BLaER1 treated with 17β-estradiol and CSF1 and Interleukin-3, amounts not matched to agents 10 nM and 100 nM (cell line): ENCODE results near the gene RNF146.
"Not testable (repeated sequence)": the region's sequence is repeated elsewhere in the genome, so short reads cannot be mapped to it uniquely, and the experiment has no call there.

ENCODE experiments used
- H3K27ac ChIP-seq, 11 experiments: shearing (Covaris generic); formaldehyde crosslinking; 2 replicates each; pipeline ENCODE4 v1.8.1; 2022
- H3K27me3 ChIP-seq, 11 experiments: shearing (Covaris generic); formaldehyde crosslinking; 2 replicates each; pipeline ENCODE4 v1.8.1; 2022
- H3K36me3 ChIP-seq, 11 experiments: shearing (Covaris generic); formaldehyde crosslinking; 2 replicates each; pipeline ENCODE4 v1.8.1; 2022
- H3K4me1 ChIP-seq, 10 experiments: shearing (Covaris generic); formaldehyde crosslinking; 2 replicates each; pipeline ENCODE4 v1.8.1; 2022
- H3K4me2 ChIP-seq, 11 experiments: shearing (Covaris generic); formaldehyde crosslinking; 2 replicates each; pipeline ENCODE4 v1.8.1; 2022
- H3K4me3 ChIP-seq, 10 experiments: shearing (Covaris generic); formaldehyde crosslinking; 2 replicates each; pipeline ENCODE4 v1.8.1; 2022
- H3K9ac ChIP-seq, 11 experiments: shearing (Covaris generic); formaldehyde crosslinking; 2 replicates each; pipeline ENCODE4 v1.8.1; 2022
- H3K9me3 ChIP-seq, 11 experiments: shearing (Covaris generic); formaldehyde crosslinking; replicated peaks in 1 of 11; 2 replicates each; pipeline ENCODE4 v1.8.1; 2022
- H4K20me1 ChIP-seq, 11 experiments: shearing (Covaris generic); formaldehyde crosslinking; 2 replicates each; pipeline ENCODE4 v1.8.1; 2022
- Cebpa-rat ChIP-seq, 11 experiments: shearing (Covaris generic); IDR thresholded peaks; 2 replicates each; pipeline ENCODE4 v1.8.1; 2022

Gene RNF146

DNA sequence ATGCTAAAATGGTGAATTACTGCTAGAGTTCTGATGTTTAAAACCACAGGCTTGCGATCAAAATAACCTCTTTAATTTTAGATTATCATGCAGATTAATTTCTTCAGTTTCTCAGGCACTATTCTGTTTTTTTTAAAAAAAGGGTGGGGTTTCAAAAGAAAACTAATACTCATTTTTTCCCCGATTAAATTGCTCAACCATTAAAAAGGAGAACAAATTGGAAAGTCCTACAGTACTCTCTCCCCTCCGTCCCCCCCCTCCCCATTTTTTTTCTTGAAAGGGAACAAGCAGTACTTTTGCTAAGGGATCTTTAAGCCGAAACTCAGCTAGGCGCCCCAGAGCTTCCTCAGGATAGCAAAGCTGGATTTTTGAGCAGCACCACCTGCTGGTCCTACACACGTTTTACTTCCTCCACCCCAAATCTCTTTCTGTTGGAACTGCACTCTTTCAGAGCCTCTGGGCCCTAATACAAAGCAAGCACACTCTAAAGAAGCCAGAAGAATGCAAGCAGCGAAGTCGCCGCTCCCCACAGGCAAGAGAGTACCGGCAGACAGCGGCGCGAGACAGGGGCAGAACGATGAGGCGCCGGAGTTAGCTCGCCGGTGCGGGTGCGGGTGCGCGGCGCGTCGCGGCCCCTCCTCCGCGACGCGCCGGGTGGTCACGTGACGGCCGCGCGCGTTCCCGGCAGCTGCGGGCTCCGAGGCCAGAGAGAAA, at the start of gene RNF146:
RNF146 (plus strand) TSS at position 687 of the 714 bp plus-strand sequence. CDS start 13,475 bp downstream, outside the sequence.
- Histone ChIP-seq H3K9me3 (no peaks in the 10 kb centered on the region), H3K27me3 (no peaks in the 10 kb centered on the region), H3K9ac (peak within 1 kb of the TSS; percentile 95 to 99 (median 98)), H3K27ac (peak within 1 kb of the TSS; percentile 93 to 99 (median 97)), H3K36me3 (peaks cover 0 to 9% (median 0%) of the 10 kb centered on the region in 11 experiments; a peak in 4 of 22 replicates), H3K4me1 (peaks cover 10 to 43% (median 24%) of the 10 kb centered on the region in 10 experiments), H4K20me1 (peaks cover 8 to 35% (median 18%) of the 10 kb centered on the region in 11 experiments; a peak in 12 of 22 replicates), H3K4me3 (peak within 1 kb of the TSS; percentile 74 to 96 (median 88)), H3K4me2 (peak within 1 kb of the TSS; percentile 76 to 92 (median 83))
- no peak for TF ChIP-seq Cebpa-rat (IDR thresholded peaks at IDR 0.05)

GRCh38 chr6:127219869-127220268, 46.8 kb upstream of the RNF146 start:
- H3K9ac ChIP-seq, result no peak overlapping the region
- no peaks in the 10 kb centered on the region for H4K20me1 ChIP-seq
- peaks cover 0 to 2% (median 0%) of the 10 kb centered on the region in 11 experiments; a peak in 3 of 22 replicates for H3K9me3 ChIP-seq
- no peaks in the 10 kb centered on the region for H3K4me1 ChIP-seq
- H3K27me3 ChIP-seq, result no peaks in the 10 kb centered on the region
- H3K36me3 ChIP-seq, result no peaks in the 10 kb centered on the region
- TF ChIP-seq Cebpa-rat (IDR thresholded peaks at IDR 0.05), result no peak
- no peak overlapping the region for H3K4me3 ChIP-seq
- no peak overlapping the region for H3K4me2 ChIP-seq
- no peak overlapping the region for H3K27ac ChIP-seq

GRCh38 chr6:127221201-127221600, 45.5 kb upstream of the RNF146 start:
- no peak for TF ChIP-seq Cebpa-rat (IDR thresholded peaks at IDR 0.05)
- Histone ChIP-seq H3K4me1 (no peaks in the 10 kb centered on the region), H3K27me3 (no peaks in the 10 kb centered on the region), H3K9me3 (no peaks in the 10 kb centered on the region), H3K9ac (no peak overlapping the region), H3K4me2 (no peak overlapping the region), H3K27ac (no peak overlapping the region), H3K4me3 (no peak overlapping the region), H3K36me3 (no peaks in the 10 kb centered on the region), H4K20me1 (no peaks in the 10 kb centered on the region)

DNA sequence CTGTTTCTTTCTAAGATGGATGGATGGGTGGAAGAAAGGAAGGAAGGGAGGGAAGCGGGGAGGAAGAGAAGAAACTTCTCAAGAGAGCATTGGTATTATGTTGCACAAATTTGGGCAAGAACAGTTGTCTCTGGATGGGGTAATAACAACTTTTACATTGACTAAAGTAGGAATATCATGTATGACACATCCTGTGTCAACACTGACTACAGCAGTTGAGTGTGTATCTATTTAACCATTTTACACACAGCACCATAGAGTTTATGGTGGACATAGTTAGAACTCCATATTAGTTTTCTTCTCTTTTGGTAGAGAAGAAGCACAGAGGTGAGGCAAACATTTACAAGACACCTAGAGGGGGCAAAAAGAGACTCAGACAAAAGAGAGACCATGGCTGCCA, 44.2 kb upstream of the RNF146 start:
- H3K9ac ChIP-seq, result no peak overlapping the region
- H3K27ac ChIP-seq, result no peak overlapping the region
- H3K4me2 ChIP-seq, result no peak overlapping the region
- no peaks in the 10 kb centered on the region for H4K20me1 ChIP-seq
- no peaks in the 10 kb centered on the region for H3K9me3 ChIP-seq
- H3K36me3 ChIP-seq, result no peaks in the 10 kb centered on the region
- no peaks in the 10 kb centered on the region for H3K4me1 ChIP-seq
- no peak overlapping the region for H3K4me3 ChIP-seq
- no peaks in the 10 kb centered on the region for H3K27me3 ChIP-seq
- no peak for TF ChIP-seq Cebpa-rat (IDR thresholded peaks at IDR 0.05)

GRCh38 chr6:127225497-127225896, 41.2 kb upstream of the RNF146 start:
- no peak overlapping the region for H3K9ac ChIP-seq
- H3K27ac ChIP-seq, result no peak overlapping the region
- H3K9me3 ChIP-seq, result peaks cover 0 to 8% (median 4%) of the 10 kb centered on the region in 11 experiments; a peak in 8 of 22 replicates
- H3K4me3 ChIP-seq, result no peak overlapping the region
- no peak overlapping the region for H3K4me2 ChIP-seq
- no peaks in the 10 kb centered on the region for H3K27me3 ChIP-seq
- no peaks in the 10 kb centered on the region for H3K36me3 ChIP-seq
- H4K20me1 ChIP-seq, result no peaks in the 10 kb centered on the region
- no peaks in the 10 kb centered on the region for H3K4me1 ChIP-seq
- no peak for TF ChIP-seq Cebpa-rat (IDR thresholded peaks at IDR 0.05)

GRCh38 chr6:127233819-127234218, 32.8 kb upstream of the RNF146 start:
- H3K4me3 ChIP-seq, H3K9ac ChIP-seq, H3K36me3 ChIP-seq, H3K27me3 ChIP-seq, H3K4me1 ChIP-seq, H3K27ac ChIP-seq, H3K4me2 ChIP-seq, H4K20me1 ChIP-seq: not testable (repeated sequence)
- H3K9me3 ChIP-seq, result peaks cover 7 to 31% (median 18%) of the 10 kb centered on the region in 11 experiments; a peak in 17 of 22 replicates

DNA sequence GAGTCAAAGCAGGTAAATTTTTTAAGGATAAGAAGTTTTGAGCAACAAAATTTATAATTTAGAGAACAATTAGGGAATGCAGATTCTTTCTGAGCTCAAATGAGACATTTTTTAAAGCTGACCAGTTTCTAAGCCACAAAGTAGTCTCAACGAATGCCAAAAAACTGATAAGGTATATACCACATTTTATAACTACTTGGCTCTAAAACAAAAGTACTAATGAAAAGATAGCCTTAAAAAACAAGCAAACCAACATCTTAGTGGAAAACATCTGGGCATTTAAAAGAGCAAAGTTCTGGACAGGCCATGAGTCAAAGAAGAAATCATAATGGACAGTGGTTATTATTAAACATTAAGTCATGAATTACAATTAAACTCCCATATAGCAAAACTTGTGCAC, 23.2 kb upstream of the RNF146 start:
- Histone ChIP-seq H3K4me1 (no peaks in the 10 kb centered on the region), H3K36me3 (no peaks in the 10 kb centered on the region), H4K20me1 (no peaks in the 10 kb centered on the region), H3K27me3 (no peaks in the 10 kb centered on the region), H3K27ac (no peak overlapping the region), H3K4me2 (no peak overlapping the region), H3K4me3 (no peak overlapping the region), H3K9ac (no peak overlapping the region), H3K9me3 (no peaks in the 10 kb centered on the region)
- TF ChIP-seq Cebpa-rat (IDR thresholded peaks at IDR 0.05), result no peak

- Histone ChIP-seq H4K20me1 (no peaks in the 10 kb centered on the region), H3K27me3 (no peaks in the 10 kb centered on the region), H3K4me3 (no peak overlapping the region), H3K36me3 (no peaks in the 10 kb centered on the region), H3K9me3 (no peaks in the 10 kb centered on the region), H3K9ac (no peak overlapping the region), H3K4me1 (no peaks in the 10 kb centered on the region), H3K4me2 (no peak overlapping the region), H3K27ac (no peak overlapping the region)
- TF ChIP-seq Cebpa-rat (IDR thresholded peaks at IDR 0.05), result no peak
Observed at GRCh38 chr6:127247114-127248096, 19.3 kb upstream of the RNF146 start.

DNA sequence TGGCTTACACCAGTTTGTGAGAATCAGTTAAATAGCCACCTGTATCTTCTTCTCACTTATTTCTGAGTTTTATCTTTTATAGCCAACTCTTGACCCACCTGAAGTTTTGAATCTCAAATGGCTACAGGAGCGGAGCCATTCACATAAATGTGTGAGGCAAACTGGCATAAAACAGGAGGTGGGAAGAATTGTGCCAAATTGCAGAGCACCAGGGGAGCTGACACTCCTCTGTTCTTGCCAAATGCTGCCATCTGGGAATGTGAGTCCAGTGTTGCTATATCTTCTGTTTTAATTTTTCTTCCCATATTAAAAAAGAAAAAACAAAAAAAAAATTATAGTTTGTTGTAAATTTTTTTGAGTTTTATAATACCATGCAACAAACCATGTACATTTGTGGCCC, 17.0 kb upstream of the RNF146 start:
- TF ChIP-seq Cebpa-rat (IDR thresholded peaks at IDR 0.05), result no peak
- Histone ChIP-seq H3K4me3 (no peak overlapping the region), H3K27ac (no peak overlapping the region), H3K4me2 (no peak overlapping the region), H3K27me3 (no peaks in the 10 kb centered on the region), H3K36me3 (no peaks in the 10 kb centered on the region), H3K9ac (no peak overlapping the region), H3K4me1 (no peaks in the 10 kb centered on the region), H3K9me3 (no peaks in the 10 kb centered on the region), H4K20me1 (no peaks in the 10 kb centered on the region)
